Erythroblast (primary cell): ENCODE measurements around the gene AMY2B.
"Not testable (repeated sequence)": the region's sequence is repeated elsewhere in the genome, so short reads cannot be mapped to it uniquely, and the experiment has no call there.

Source experiments
- DNase-seq, 2 experiments: peaks; one replicate each; lab custom pipeline; 2025; lab: John Stamatoyannopoulos, UW
- GATA1 ChIP-seq: IDR thresholded peaks from 2 replicates; pipeline ENCODE4 v1.6.1; 2011; ENCODE audit warnings: low read depth, mild to moderate bottlenecking, control low read depth, low read length, moderate library complexity
- POLR2A ChIP-seq: IDR thresholded peaks from 2 replicates; pipeline ENCODE4 v1.6.1; 2011; ENCODE audit warnings: mild to moderate bottlenecking, low read length

The AMY2B gene

GRCh38 chr1:103576065-103576464 is 4.7 kb downstream of the AMY2B start:
- DNase-seq, result no peak
- TF ChIP-seq POLR2A (no peak), GATA1 (no peak)

GRCh38 chr1:103576784-103577183 is 5.4 kb downstream of the AMY2B start:
- not testable (repeated sequence) for DNase-seq

GRCh38 chr1:103582464-103582863 is 11.1 kb downstream of the AMY2B start:
- TF ChIP-seq POLR2A, result no peak
- no peak for TF ChIP-seq GATA1
- DNase-seq, result no peak

GRCh38 chr1:103583887-103584286 is 12.5 kb downstream of the AMY2B start:
- no peak for TF ChIP-seq GATA1
- TF ChIP-seq POLR2A, result no peak
- no peak for DNase-seq

- no peak for DNase-seq
- TF ChIP-seq GATA1, result no peak
- TF ChIP-seq POLR2A, result no peak
Observed at GRCh38 chr1:103584537-103584936, 13.1 kb downstream of the AMY2B start.

GRCh38 chr1:103602740-103603139 is 31.4 kb downstream of the AMY2B start:
- not testable (repeated sequence) for DNase-seq

GRCh38 chr1:103616362-103616761 is 45.0 kb downstream of the AMY2B start:
- DNase-seq, result no peak
- TF ChIP-seq POLR2A (no peak), GATA1 (no peak)

GRCh38 chr1:103616994-103617477 is 45.6 kb downstream of the AMY2B start, which contains the start of gene AMY2A:
Gene AMY2A, plus strand, starts transcription at chr1:103617427. Its CDS starts 14 bp downstream, at chr1:103617441.
- DNase-seq, result not testable (repeated sequence)

- DNase-seq, result not testable (repeated sequence)
Observed at GRCh38 chr1:103627436-103627835, 56.0 kb downstream of the AMY2B start.
